Activated naive CD8-positive, alpha-beta T cell treated with anti-CD3 and anti-CD28 coated beads, Interleukin-2, amount 50 U/mL, for 24 hours (primary cell): ENCODE data around the gene PKDCC.

Experiments used
- ATAC-seq: fragments of 150-1000 bp; cut with Tn5 transposase; one replicate; pipeline ENCODE4 v1.10.0; 2021
- DNase-seq: peaks from one replicate; pipeline ENCODE4 v3.0.0; 2021
- H3K27ac Mint-ChIP-seq: one replicate; pipeline ENCODE4 v1.8.0; 2021; ENCODE audit warnings: mild to moderate bottlenecking, mixed read lengths
- H3K27me3 Mint-ChIP-seq: one replicate; pipeline ENCODE4 v1.8.0; 2021; ENCODE audit warnings: mixed read lengths
- H3K36me3 Mint-ChIP-seq: one replicate; pipeline ENCODE4 v1.8.0; 2021; ENCODE audit warnings: low read depth, mixed read lengths
- H3K4me1 Mint-ChIP-seq: one replicate; pipeline ENCODE4 v1.8.0; 2021; ENCODE audit warnings: mixed read lengths
- H3K4me3 Mint-ChIP-seq: one replicate; pipeline ENCODE4 v1.8.0; 2021; ENCODE audit warnings: mild to moderate bottlenecking, moderate library complexity, mixed read lengths
- H3K9me3 Mint-ChIP-seq: one replicate; pipeline ENCODE4 v1.8.0; 2021; ENCODE audit warnings: mixed read lengths

Gene PKDCC

GRCh38 chr2:42050703-42051542, 3.1 kb downstream of the PKDCC start:
- H3K36me3 Mint-ChIP-seq, result no peaks in the 10 kb centered on the region
- H3K4me3 Mint-ChIP-seq, result no peak overlapping the region
- ATAC-seq (no peak), DNase-seq (no peak)
- H3K27me3 Mint-ChIP-seq, result peaks cover 39% of the 10 kb centered on the region
- H3K9me3 Mint-ChIP-seq, result no peaks in the 10 kb centered on the region
- H3K27ac Mint-ChIP-seq, result no peak overlapping the region
- H3K4me1 Mint-ChIP-seq, result peaks cover 7% of the 10 kb centered on the region

- no peak for ATAC-seq
- Mint-ChIP-seq H3K27ac (no peak overlapping the region), H3K27me3 (peaks cover 34% of the 10 kb centered on the region), H3K4me3 (no peak overlapping the region), H3K9me3 (no peaks in the 10 kb centered on the region), H3K4me1 (peaks cover 7% of the 10 kb centered on the region), H3K36me3 (no peaks in the 10 kb centered on the region)
- no peak for DNase-seq
Measured at GRCh38 chr2:42051543-42052235, 3.9 kb downstream of the PKDCC start.

DNA sequence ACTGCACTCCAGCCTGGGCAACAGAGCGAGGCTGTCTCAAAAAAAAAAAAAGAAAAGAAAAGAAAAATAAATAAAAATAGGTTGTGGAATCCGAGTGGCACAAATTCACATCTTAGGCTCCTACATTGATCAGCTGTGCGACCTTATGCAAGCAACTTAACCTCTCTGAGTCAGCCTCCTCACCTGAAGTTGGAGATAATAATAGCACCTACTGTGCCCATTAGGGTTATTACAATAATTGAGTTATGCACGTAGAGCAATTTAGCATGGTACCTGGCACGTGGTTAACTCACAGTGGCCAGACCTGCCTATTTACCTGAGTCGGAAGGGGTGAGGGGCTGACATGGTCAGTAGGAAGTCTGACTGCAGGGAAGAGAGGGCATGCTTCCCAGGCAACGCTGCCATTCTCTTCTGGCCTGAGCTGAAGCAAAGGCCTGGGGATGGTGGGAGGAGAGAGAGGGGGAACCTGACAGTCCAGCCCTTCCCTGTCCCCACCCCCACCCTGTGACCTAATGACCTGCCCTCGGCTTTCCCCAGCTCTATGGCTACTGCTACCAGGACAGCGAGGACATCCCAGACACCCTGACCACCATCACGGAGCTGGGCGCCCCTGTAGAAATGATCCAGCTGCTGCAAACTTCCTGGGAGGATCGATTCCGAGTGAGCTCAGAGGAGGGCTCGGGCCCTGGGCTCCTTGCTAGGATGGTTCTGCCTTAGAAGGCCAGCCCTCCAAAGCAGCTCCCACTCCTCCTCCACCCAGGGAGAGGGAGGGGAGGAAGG, 5.1 kb downstream of the PKDCC start:
- Mint-ChIP-seq H3K9me3 (no peaks in the 10 kb centered on the region), H3K4me3 (no peak overlapping the region), H3K27ac (no peak overlapping the region), H3K27me3 (peaks cover 30% of the 10 kb centered on the region), H3K4me1 (peaks cover 5% of the 10 kb centered on the region), H3K36me3 (no peaks in the 10 kb centered on the region)
- ATAC-seq (no peak), DNase-seq (no peak)

GRCh38 chr2:42053482-42053790, 5.6 kb downstream of the PKDCC start:
- peaks cover 5% of the 10 kb centered on the region for H3K4me1 Mint-ChIP-seq
- no peak overlapping the region for H3K4me3 Mint-ChIP-seq
- no peak for ATAC-seq
- no peak overlapping the region for H3K27ac Mint-ChIP-seq
- H3K36me3 Mint-ChIP-seq, result no peaks in the 10 kb centered on the region
- peaks cover 30% of the 10 kb centered on the region for H3K27me3 Mint-ChIP-seq
- no peaks in the 10 kb centered on the region for H3K9me3 Mint-ChIP-seq
- DNase-seq, result no peak

DNA sequence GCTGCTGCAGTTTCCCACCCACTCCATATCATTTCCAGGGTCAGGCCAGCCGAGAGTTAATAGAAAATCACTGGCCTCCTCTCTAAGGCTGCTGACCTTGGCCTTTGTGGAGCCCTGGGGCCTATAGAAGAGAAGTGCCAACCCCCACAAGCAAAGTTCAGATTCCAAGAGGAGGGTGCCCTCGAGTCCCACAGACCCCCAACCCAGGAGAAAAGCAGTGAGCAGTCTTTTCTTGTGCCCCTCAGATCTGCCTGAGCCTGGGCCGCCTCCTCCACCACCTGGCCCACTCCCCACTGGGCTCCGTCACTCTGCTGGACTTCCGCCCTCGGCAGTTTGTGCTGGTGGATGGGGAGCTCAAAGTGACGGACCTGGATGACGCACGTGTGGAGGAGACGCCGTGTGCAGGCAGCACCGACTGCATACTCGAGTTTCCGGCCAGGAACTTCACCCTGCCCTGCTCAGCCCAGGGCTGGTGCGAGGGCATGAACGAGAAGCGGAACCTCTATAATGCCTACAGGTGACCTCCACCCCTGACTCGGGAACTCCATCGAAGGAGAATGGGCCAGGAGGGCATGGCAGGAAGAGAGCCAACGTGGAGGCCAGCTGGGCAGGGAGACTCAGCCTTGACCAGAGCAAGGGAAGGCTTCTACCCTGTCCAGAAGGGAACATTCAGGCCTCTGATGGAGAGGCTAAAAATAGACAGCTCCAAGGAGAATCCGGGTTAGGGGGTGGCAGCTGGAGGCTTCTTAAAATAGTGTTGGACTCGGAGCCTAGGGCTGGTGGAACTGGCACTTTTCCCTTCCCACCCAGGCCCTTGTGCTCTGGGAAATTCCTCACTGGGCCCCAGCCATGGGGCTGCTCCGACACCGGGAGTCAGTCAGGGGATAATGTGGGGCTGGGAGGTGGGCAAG, 6.2 kb downstream of the PKDCC start:
- DNase-seq (no peak), ATAC-seq (no peak)
- Mint-ChIP-seq H3K36me3 (no peaks in the 10 kb centered on the region), H3K4me1 (no peaks in the 10 kb centered on the region), H3K27ac (no peak overlapping the region), H3K4me3 (no peak overlapping the region), H3K9me3 (no peaks in the 10 kb centered on the region), H3K27me3 (peaks cover 24% of the 10 kb centered on the region)

DNA sequence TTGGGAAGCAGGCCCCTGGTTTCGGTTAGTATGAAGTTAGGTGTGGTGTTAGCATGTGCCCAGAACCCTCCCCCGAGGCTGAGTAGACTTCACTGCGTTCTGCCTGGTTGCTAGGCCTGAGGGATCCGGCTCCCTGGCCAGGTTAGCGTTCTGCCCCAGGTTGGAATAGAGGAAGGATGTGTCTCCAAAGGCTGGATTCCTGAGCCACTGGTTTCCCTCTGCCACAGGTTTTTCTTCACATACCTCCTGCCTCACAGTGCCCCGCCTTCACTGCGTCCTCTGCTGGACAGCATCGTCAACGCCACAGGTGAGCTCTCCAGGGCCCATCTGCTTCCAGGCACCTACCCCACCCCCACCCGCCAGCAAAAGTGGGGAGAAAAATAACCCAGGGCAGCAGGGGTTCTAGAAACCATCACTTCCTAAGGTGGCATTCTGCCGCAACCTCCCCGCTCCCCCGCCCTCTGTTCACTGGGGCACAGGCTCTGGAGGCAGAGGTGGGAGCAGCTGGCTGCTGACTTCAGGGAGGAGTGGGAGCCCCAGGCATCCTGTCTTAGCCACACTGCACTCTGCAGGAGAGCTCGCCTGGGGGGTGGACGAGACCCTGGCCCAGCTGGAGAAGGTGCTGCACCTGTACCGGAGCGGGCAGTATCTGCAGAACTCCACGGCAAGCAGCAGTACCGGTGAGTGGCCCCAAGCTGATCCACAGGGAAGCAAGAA, 7.1 kb downstream of the PKDCC start:
- DNase-seq (no peak), ATAC-seq (no peak)
- Mint-ChIP-seq H3K27ac (no peak overlapping the region), H3K4me1 (no peaks in the 10 kb centered on the region), H3K36me3 (no peaks in the 10 kb centered on the region), H3K27me3 (peaks cover 20% of the 10 kb centered on the region), H3K4me3 (no peak overlapping the region), H3K9me3 (no peaks in the 10 kb centered on the region)

DNA sequence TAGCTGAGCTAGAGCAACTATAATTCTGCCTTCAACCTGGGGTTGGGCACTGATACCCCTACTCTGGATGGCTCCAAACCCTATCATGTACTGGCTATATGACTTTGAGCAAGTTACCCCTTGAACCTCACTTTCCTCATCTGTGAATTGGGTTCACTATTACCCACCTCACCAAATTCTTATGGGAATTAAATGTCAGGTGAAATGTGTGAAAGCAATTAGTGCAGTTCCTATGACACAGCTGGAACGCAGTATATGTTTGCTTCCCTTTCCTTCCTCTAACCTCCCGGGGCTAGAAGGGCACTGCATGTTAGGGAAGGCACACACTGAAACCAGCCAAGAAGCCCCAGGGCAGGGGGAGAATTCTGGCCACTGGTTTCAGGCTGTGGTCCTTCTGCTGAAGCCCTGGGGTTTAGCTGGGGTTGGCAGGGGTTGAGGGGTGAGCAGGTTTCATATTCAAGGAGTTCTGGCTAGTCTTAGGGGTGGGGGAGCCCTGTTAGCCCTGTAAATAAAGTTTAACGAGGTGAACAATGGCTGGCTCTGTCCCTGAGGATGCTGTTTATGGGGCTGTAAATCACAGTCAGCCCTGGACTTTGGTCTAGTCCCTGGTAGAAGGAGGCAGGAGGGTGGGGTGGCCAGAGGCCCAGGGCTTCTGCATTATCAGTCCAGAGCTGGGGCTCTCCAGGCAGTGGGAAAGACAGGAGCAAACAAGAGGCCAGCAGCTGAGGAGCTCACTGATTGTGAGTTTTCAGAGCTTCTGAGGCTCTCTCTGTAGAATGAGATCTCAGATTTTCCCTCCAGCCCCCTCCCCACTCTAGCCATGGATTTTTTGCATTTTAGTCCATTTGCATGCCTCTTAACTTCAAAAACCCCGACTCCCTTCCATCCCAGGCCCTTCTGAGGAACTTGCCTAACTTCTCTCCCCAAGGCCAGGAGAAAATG, 8.0 kb downstream of the PKDCC start:
- no peak overlapping the region for H3K27ac Mint-ChIP-seq

GRCh38 chr2:42057159-42057901, 9.5 kb downstream of the PKDCC start:
- Mint-ChIP-seq H3K4me1 (no peaks in the 10 kb centered on the region), H3K36me3 (no peaks in the 10 kb centered on the region), H3K9me3 (no peaks in the 10 kb centered on the region), H3K27me3 (peaks cover 6% of the 10 kb centered on the region), H3K4me3 (no peak overlapping the region), H3K27ac (no peak overlapping the region)
- DNase-seq (no peak), ATAC-seq (no peak)

More for the DNA sequence above, 8.0 kb downstream of the PKDCC start:
- Mint-ChIP-seq H3K4me1 (no peaks in the 10 kb centered on the region), H3K36me3 (no peaks in the 10 kb centered on the region), H3K4me3 (no peak overlapping the region), H3K27me3 (peaks cover 14% of the 10 kb centered on the region), H3K9me3 (no peaks in the 10 kb centered on the region)
- ATAC-seq (no peak), DNase-seq (no peak)

DNA sequence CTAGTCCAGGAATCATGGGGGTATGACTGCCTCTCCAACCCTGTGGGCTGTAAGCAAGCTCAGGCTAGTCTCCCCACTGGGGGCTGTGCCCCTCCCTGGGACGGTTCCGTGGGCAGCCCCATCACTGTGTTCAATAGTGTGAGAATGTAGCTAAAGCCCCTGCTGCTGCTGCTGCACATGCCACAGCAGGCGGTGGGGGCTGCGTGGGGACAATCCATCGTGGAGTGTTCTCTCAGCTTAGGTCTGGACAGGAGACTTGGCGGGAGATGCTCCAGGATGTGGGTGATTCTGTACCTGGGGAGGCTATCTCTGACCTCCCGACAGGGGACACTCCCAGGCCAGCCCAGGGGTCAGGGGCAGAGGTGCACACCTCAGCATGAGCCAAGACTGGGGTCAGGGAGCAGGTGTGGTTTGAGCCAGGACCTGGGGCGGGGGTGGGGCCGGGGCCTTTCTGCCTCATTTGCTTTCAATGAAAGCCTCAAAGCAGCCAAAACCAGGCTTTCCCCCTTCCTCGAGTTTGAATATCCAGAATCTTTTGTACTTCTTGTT, 10.2 kb downstream of the PKDCC start:
- H3K27me3 Mint-ChIP-seq, result peaks cover 6% of the 10 kb centered on the region
- H3K4me3 Mint-ChIP-seq, result no peak overlapping the region
- no peaks in the 10 kb centered on the region for H3K9me3 Mint-ChIP-seq
- H3K27ac Mint-ChIP-seq, result no peak overlapping the region
- no peaks in the 10 kb centered on the region for H3K4me1 Mint-ChIP-seq
- no peaks in the 10 kb centered on the region for H3K36me3 Mint-ChIP-seq
- ATAC-seq, result no peak
- DNase-seq, result no peak

DNA sequence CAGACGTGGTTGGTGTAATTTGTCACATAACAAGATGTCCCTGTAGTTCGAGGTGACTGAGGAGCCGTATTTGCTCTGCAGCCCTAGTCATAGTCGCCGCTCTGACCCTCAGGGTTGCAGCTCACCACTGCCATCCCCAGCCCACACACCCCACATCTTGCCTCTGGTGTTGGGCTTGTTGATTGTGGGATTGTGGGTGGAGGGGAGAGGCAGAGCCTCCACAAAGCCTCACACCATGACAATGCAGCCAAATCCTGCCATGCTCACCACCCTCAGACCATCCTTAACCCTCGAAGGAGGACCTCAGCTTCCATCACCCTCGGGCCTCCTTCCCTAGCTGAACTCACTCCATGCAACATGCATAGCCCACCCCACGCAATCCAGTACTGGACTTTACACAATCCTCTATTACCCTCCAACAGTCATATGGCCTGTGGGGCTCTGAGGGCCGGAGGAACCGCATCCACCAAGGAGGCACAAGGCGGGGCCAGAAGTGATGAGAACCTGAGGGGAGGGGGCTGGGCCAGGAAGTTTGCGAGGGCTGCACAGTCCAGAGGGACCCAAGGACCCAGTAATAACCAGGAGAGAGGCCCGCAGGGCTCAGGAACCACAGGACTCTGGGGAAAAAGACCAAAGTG, 11.6 kb downstream of the PKDCC start:
- ATAC-seq, result no peak
- Mint-ChIP-seq H3K4me3 (no peak overlapping the region), H3K4me1 (no peaks in the 10 kb centered on the region), H3K9me3 (no peaks in the 10 kb centered on the region), H3K36me3 (no peaks in the 10 kb centered on the region), H3K27ac (no peak overlapping the region), H3K27me3 (peaks cover 5% of the 10 kb centered on the region)
- DNase-seq, result no peak

DNA sequence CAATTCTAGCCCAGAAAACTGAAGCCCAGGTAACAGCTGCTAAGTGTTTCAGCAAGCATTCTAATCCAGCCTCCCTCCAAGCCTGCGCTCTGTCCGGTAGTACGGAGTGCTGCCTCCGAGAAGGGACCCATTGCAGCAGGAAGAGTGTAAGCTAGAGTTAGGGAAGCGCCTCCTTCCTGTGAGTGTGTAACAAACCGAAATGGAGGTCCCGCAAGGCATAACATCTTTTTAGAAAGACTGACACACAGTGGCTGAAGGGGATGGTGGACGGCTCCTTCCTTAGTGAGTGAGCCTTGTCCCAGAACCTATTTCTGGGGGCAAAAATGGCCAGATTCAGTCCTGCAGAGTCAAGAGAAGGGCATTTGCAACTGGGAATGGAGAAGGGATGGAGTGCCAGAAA, 12.2 kb downstream of the PKDCC start:
- H3K4me3 Mint-ChIP-seq, result no peak overlapping the region
- no peaks in the 10 kb centered on the region for H3K9me3 Mint-ChIP-seq
- H3K4me1 Mint-ChIP-seq, result no peaks in the 10 kb centered on the region
- no peaks in the 10 kb centered on the region for H3K36me3 Mint-ChIP-seq
- H3K27me3 Mint-ChIP-seq, result peaks cover 5% of the 10 kb centered on the region
- no peak overlapping the region for H3K27ac Mint-ChIP-seq
- DNase-seq, result no peak
- ATAC-seq, result no peak
